D721Med (cell line): ENCODE measurements around the gene SLC6A9.

ENCODE experiments used
- DNase-seq: peaks from one replicate; pipeline ENCODE4 v3.0.0; 2011; ENCODE audit warnings: low spot score; ENCODE audit not compliant: insufficient read length
- FAIRE-seq: peaks from 2 replicates; lab custom pipeline; 2011; peaks lifted over from hg19 to GRCh38; lab: Jason Lieb, UNC
- CTCF ChIP-seq: IDR thresholded peaks from 2 replicates; pipeline ENCODE4 v1.5.1; 2012; ENCODE audit warnings: mild to moderate bottlenecking, control low read depth; ENCODE audit not compliant: insufficient read depth; ENCODE audit errors: missing control alignments

SLC6A9 gene

GRCh38 chr1:44049839-44050238 lies 18.6 kb upstream of the SLC6A9 start:
- DNase-seq (no peak), FAIRE-seq (no peak)
- TF ChIP-seq CTCF, result no peak

GRCh38 chr1:44048532-44049215 lies 17.4 kb upstream of the SLC6A9 start:
- FAIRE-seq, result no peak
- no peak for TF ChIP-seq CTCF
- no peak for DNase-seq

- no peak for TF ChIP-seq CTCF
- no peak for DNase-seq
- FAIRE-seq, result no peak
These were observed 15.9 kb upstream of the SLC6A9 start for GRCh38 chr1:44047131-44047530.

- FAIRE-seq (no peak), DNase-seq (no peak)
- TF ChIP-seq CTCF, result no peak
These were observed 13.8 kb upstream of the SLC6A9 start for GRCh38 chr1:44045064-44045463.

- FAIRE-seq (no peak), DNase-seq (no peak)
- TF ChIP-seq CTCF, result no peak
These were observed 13.0 kb upstream of the SLC6A9 start for GRCh38 chr1:44044071-44044801.

- FAIRE-seq (peak; percentile 32), DNase-seq (peak; percentile 63)
- no peak for TF ChIP-seq CTCF
These were observed 12.2 kb upstream of the SLC6A9 start for GRCh38 chr1:44043176-44044070.
